ENCODE results near the gene DST. TPM values are rescaled to one million over a fixed set of nuclear protein-coding genes. Genes with fewer than 3 reads are reported as not detected.

The DST gene
- total and polyA plus RNA-seq, 2 of the 8 experiments (the other 6 are each of a cell fraction or from before 2014, with no cell fraction given): 49.4 to 116 TPM

DNA sequence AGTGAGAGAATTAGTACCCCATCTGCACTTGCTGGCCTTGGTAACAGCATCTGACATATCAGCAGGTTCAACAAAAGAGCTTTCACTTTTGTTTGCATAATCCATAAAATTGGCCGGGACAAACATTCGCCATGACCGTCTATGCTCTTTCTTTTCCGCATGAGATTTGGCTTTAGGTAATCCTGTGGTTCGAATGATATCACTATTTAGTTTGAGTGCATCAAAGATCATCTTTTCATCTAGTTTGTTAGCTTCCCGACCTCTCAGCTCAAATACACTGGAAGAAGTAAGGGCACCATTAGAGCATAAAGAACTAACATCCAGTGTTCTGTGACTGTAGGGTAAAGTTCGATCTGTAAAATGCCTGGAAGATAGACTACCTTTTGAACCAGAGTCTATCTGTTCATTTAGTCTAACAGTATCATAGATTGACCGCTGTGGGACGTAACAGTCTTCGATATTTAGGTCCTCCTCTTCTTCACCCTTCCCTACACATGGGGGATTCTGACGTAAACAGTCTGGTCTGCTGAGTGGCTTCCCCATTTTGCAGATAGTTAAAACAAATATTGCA, 101.6 kb downstream of the DST start:
- H3K9me3 ChIP-seq (ENCODE audit: insufficient read depth in 2 of 2, low read depth in 1 of 2, low read length in 1 of 2): no peaks in the 10 kb centered on the region

More for the DNA sequence above, 101.6 kb downstream of the DST start:
- Histone ChIP-seq H3K27ac (ENCODE audit: low read depth, low read length) (no peak overlapping the region), H3K9ac (replicated peaks in 1 of 4; ENCODE audit: extremely low read depth in 1 of 4, low read depth in 3 of 4, low read length in 3 of 4) (no peak overlapping the region), H3K23ac (ENCODE audit: insufficient read length) (no peak overlapping the region), H2BK12ac (ENCODE audit: low read depth, low read length) (no peak overlapping the region), H2BK20ac (ENCODE audit: low read length) (no peak overlapping the region), H3K79me1 (ENCODE audit: low read depth, low read length) (no peaks in the 10 kb centered on the region; the same call in 1 of the 2 replicates), H3K18ac (ENCODE audit: extremely low read depth, low read length) (no peak overlapping the region), H4K20me1 (replicated peaks in 1 of 2; ENCODE audit: control insufficient read depth in 1 of 2, insufficient read depth in 2 of 2, low read length in 2 of 2) (no peaks in the 10 kb centered on the region), H2BK5ac (ENCODE audit: low read depth, low read length) (no peak overlapping the region), H2AK5ac (ENCODE audit: low read depth, low read length) (no peak overlapping the region), H3K14ac (ENCODE audit: insufficient read length) (no peak overlapping the region), H3K36me3 (ENCODE audit: control insufficient read depth in 2 of 4, insufficient read depth in 4 of 4, low read length in 3 of 4) (peaks cover 0 to 4% (median 0%) of the 10 kb centered on the region in 4 experiments; a peak in 5 of 8 replicates), H4K91ac (replicated peaks; ENCODE audit: insufficient read length, low read length) (no peak overlapping the region), H3K27me3 (replicated peaks in 1 of 4; ENCODE audit: control insufficient read depth in 3 of 4, extremely low read depth in 1 of 4, insufficient read depth in 3 of 4, low read length in 3 of 4) (no peaks in the 10 kb centered on the region), H3K79me2 (ENCODE audit: control insufficient read depth in 1 of 2, insufficient read depth in 2 of 2, low read length in 2 of 2) (peaks cover 0 to 26% of the 10 kb centered on the region in 2 experiments; a peak in 1 of 4 replicates), H3K4me3 (ENCODE audit: extremely low read depth in 1 of 4, insufficient read depth in 2 of 4, low read depth in 3 of 4, low read length in 4 of 4) (peak overlapping the region in 1 of 4 experiments; percentile 67; a peak in 1 of 8 replicates), H3K23me2 (ENCODE audit: low read depth, low read length) (0 out of 2 replicates have a peak, but pooled peaks cover 2% of the 10 kb centered on the region), H4K8ac (ENCODE audit: extremely low read depth, insufficient read depth, low read length) (no peak overlapping the region), H3K4me2 (ENCODE audit: insufficient read depth in 1 of 2, low read depth in 2 of 2, low read length in 2 of 2) (peak overlapping the region; percentile 70 to 91; a peak in 1 of 4 replicates), H2AFZ (ENCODE audit: low read length) (no peak overlapping the region), H2BK120ac (replicated peaks; ENCODE audit: low read depth, low read length) (no peak overlapping the region), H3K4me1 (replicated peaks in 1 of 4; ENCODE audit: control insufficient read depth in 3 of 4, insufficient read depth in 4 of 4, low read length in 3 of 4) (peaks cover 0 to 6% (median 4%) of the 10 kb centered on the region in 4 experiments; a peak in 4 of 7 replicates), H2BK15ac (ENCODE audit: low read length) (no peak overlapping the region), H3K4ac (replicated peaks; ENCODE audit: insufficient read length, low read depth, low read length) (no peak overlapping the region), H4K5ac (ENCODE audit: insufficient read length, low read depth, low read length) (no peak overlapping the region), H3K56ac (replicated peaks; ENCODE audit: insufficient read length, low read depth, low read length) (no peak overlapping the region)
- DNase-seq (ENCODE audit: low read depth in 1 of 2, low spot score in 2 of 2): no peak
- no peak for TF ChIP-seq CEBPB (IDR thresholded peaks at IDR 0.05; ENCODE audit: low read depth, low read length)
- TF ChIP-seq KDM5A (IDR thresholded peaks at IDR 0.05; ENCODE audit: low read length): no peak
- TF ChIP-seq HDAC2 (IDR thresholded peaks at IDR 0.05; ENCODE audit: borderline replicate concordance in 1 of 2, low read depth in 2 of 2, low read length in 2 of 2): no peak
- TF ChIP-seq EGR1 (IDR thresholded peaks at IDR 0.05; ENCODE audit: borderline replicate concordance, low read depth, low read length): no peak
- POLR2A ChIA-PET (ENCODE audit: partially characterized antibody): interaction anchor here (0.6 to 2.1 kb wide), 5 partner anchors 12 to 561 kb away, joined by 3 to 10 read pairs (median 3); no protein-coding TSS in a partner anchor
- 86% methylated on average over 11 of the region's 11 CpGs; no CpG with 5 or more reads in 1 of the 2 experiments for WGBS, 2 experiments (ENCODE audit: extremely low coverage in 1 of 2, insufficient coverage in 1 of 2, insufficient read length in 1 of 2, insufficient replicate concordance in 2 of 2, low coverage in 1 of 2, low lambda C conversion rate in 2 of 2, missing lambda C conversion rate in 1 of 2)
- no peak for FAIRE-seq
- CTCF ChIA-PET (ENCODE audit: partially characterized antibody): interaction anchor here (0.5 to 1.7 kb wide), 8 partner anchors 10 to 184 kb away, joined by 3 to 6 read pairs (median 3); no protein-coding TSS in a partner anchor
